RWPE2 (cell line): Measurements from ENCODE around the gene TMEM247.

ENCODE experiments used
- ATAC-seq: fragments of 200-7000 bp; cut with Tn5 transposase; 3 replicates; pipeline ENCODE4 v1.9.1; 2021; ENCODE audit warnings: low read depth
- DNase-seq: peaks from one replicate; pipeline ENCODE4 v3.0.0-alpha.2; 2020; ENCODE audit warnings: low spot score
- H3K27ac ChIP-seq: fragments of 450-650 bp; 2 replicates; pipeline ENCODE4 v1.5.1; 2017; ENCODE audit warnings: mild to moderate bottlenecking; ENCODE audit not compliant: poor library complexity, severe bottlenecking
- H3K27me3 ChIP-seq: fragments of 250-450 bp; sonication (Bioruptor Pico); 2 replicates; pipeline ENCODE4 v1.5.1; 2021; ENCODE audit warnings: mild to moderate bottlenecking, moderate library complexity; ENCODE audit not compliant: insufficient read depth, poor library complexity, severe bottlenecking
- H3K36me3 ChIP-seq: fragments of 250-450 bp; sonication (Bioruptor Pico); 2 replicates; pipeline ENCODE4 v1.5.1; 2020; ENCODE audit warnings: low read depth, mild to moderate bottlenecking, moderate library complexity
- H3K4me1 ChIP-seq: fragments of 250-450 bp; sonication (Bioruptor Pico); 2 replicates; pipeline ENCODE4 v1.5.1; 2021; ENCODE audit warnings: mild to moderate bottlenecking, moderate library complexity; ENCODE audit not compliant: insufficient read depth, poor library complexity, severe bottlenecking
- H3K4me3 ChIP-seq: fragments of 250-450 bp; sonication (Bioruptor Pico); 2 replicates; pipeline ENCODE4 v1.5.1; 2021; ENCODE audit warnings: mild to moderate bottlenecking, moderate library complexity; ENCODE audit not compliant: severe bottlenecking
- H3K9me3 ChIP-seq: fragments of 250-450 bp; sonication (Bioruptor Pico); 2 replicates; pipeline ENCODE4 v1.5.1; 2021; ENCODE audit warnings: mild to moderate bottlenecking, moderate library complexity; ENCODE audit not compliant: severe bottlenecking
- CTCF ChIP-seq: fragments of 450-650 bp; IDR thresholded peaks from one replicate; pipeline ENCODE4 v1.5.1; 2017; ENCODE audit warnings: mild to moderate bottlenecking, moderate library complexity; ENCODE audit not compliant: poor library complexity, severe bottlenecking

TMEM247 gene

GRCh38 chr2:46486436-46486835 is 7.1 kb downstream of the TMEM247 start:
- TF ChIP-seq CTCF = no peak
- Histone ChIP-seq H3K4me1 (peaks cover 15% of the 10 kb centered on the region), H3K27ac (no peak overlapping the region), H3K9me3 (no peaks in the 10 kb centered on the region), H3K27me3 (no peaks in the 10 kb centered on the region), H3K36me3 (no peaks in the 10 kb centered on the region), H3K4me3 (no peak overlapping the region)
- no peak for ATAC-seq
- DNase-seq = no peak

- Histone ChIP-seq H3K4me3 (no peak overlapping the region), H3K9me3 (no peaks in the 10 kb centered on the region), H3K27me3 (no peaks in the 10 kb centered on the region), H3K27ac (no peak overlapping the region), H3K4me1 (peaks cover 8% of the 10 kb centered on the region), H3K36me3 (no peaks in the 10 kb centered on the region)
- no peak for TF ChIP-seq CTCF
- DNase-seq (no peak), ATAC-seq (peak; percentile 85)
These were observed 8.4 kb downstream of the TMEM247 start for GRCh38 chr2:46487667-46488335.

GRCh38 chr2:46488389-46488788 is 9.0 kb downstream of the TMEM247 start:
- no peak for TF ChIP-seq CTCF
- Histone ChIP-seq H3K27ac (no peak overlapping the region), H3K36me3 (no peaks in the 10 kb centered on the region), H3K27me3 (no peaks in the 10 kb centered on the region), H3K9me3 (no peaks in the 10 kb centered on the region), H3K4me3 (no peak overlapping the region), H3K4me1 (peaks cover 11% of the 10 kb centered on the region)
- ATAC-seq = peak; percentile 20; the same call in 1 of the 3 replicates
- DNase-seq = no peak

GRCh38 chr2:46489423-46490174 is 10.2 kb downstream of the TMEM247 start:
- no peak overlapping the region for H3K4me3 ChIP-seq
- no peak for TF ChIP-seq CTCF
- no peaks in the 10 kb centered on the region for H3K27me3 ChIP-seq
- no peaks in the 10 kb centered on the region for H3K9me3 ChIP-seq
- ATAC-seq = no peak
- peaks cover 21% of the 10 kb centered on the region for H3K4me1 ChIP-seq
- H3K36me3 ChIP-seq = no peaks in the 10 kb centered on the region
- no peak overlapping the region for H3K27ac ChIP-seq
- DNase-seq = no peak
